SU-DHL-6 (cell line): ENCODE measurements around the gene ADAMTS17.

Experiments used
- EZH2phosphoT487 ChIP-seq: fragments of 200-600 bp; sonication (generic), shearing (Covaris generic); conservative IDR thresholded peaks from 2 replicates; pipeline ENCODE4 v1.6.1; 2018; ENCODE audit warnings: mild to moderate bottlenecking, antibody characterized with exemption, low read length, moderate library complexity, mixed read lengths
- TF ChIP-seq, protein P1 (sequence below): fragments of 200-600 bp; sonication (generic); IDR thresholded peaks from one replicate; pipeline ENCODE4 v1.5.1; 2017; ENCODE audit warnings: antibody characterized with exemption, mild to moderate bottlenecking, low read length, moderate library complexity; ENCODE audit not compliant: insufficient read depth, poor library complexity, severe bottlenecking

- TF ChIP-seq, protein P1, sequence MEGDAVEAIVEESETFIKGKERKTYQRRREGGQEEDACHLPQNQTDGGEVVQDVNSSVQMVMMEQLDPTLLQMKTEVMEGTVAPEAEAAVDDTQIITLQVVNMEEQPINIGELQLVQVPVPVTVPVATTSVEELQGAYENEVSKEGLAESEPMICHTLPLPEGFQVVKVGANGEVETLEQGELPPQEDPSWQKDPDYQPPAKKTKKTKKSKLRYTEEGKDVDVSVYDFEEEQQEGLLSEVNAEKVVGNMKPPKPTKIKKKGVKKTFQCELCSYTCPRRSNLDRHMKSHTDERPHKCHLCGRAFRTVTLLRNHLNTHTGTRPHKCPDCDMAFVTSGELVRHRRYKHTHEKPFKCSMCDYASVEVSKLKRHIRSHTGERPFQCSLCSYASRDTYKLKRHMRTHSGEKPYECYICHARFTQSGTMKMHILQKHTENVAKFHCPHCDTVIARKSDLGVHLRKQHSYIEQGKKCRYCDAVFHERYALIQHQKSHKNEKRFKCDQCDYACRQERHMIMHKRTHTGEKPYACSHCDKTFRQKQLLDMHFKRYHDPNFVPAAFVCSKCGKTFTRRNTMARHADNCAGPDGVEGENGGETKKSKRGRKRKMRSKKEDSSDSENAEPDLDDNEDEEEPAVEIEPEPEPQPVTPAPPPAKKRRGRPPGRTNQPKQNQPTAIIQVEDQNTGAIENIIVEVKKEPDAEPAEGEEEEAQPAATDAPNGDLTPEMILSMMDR, result no peak
- no peak for TF ChIP-seq EZH2phosphoT487
These were observed 418.1 kb downstream of the ADAMTS17 start for GRCh38 chr15:99923711-99924110.
